ENCODE results near the gene PCDHA11. TPM values are rescaled to one million over a fixed set of nuclear protein-coding genes. Genes with fewer than 3 reads are reported as not detected.

PCDHA11 gene
- total RNA-seq, 3 donors from 2014 or later = 0.19 to 0.58 TPM; not detected in 1

- no peak for ATAC-seq
- no peak for DNase-seq
- no peaks in the 10 kb centered on the region for H3K36me3 ChIP-seq (ENCODE audit: low read depth)
- intact Hi-C loops (cut with DNase I, micrococcal nuclease) = no loop called here
- no peaks in the 10 kb centered on the region for H3K4me1 ChIP-seq (ENCODE audit: low read depth)
- H3K4me3 ChIP-seq = no peak overlapping the region
- no peak for TF ChIP-seq CTCF (IDR thresholded peaks at IDR 0.05)
- H3K9me3 ChIP-seq = peaks cover 41% of the 10 kb centered on the region
These were observed 11.4 kb upstream of the PCDHA11 start for GRCh38 chr5:140857177-140857986.

GRCh38 chr5:140857987-140858240 lies 10.8 kb upstream of the PCDHA11 start:
- H3K4me1 ChIP-seq (ENCODE audit: low read depth) = no peaks in the 10 kb centered on the region
- H3K9me3 ChIP-seq = peaks cover 45% of the 10 kb centered on the region
- ATAC-seq (no peak), DNase-seq (no peak)
- no peaks in the 10 kb centered on the region for H3K36me3 ChIP-seq (ENCODE audit: low read depth)
- TF ChIP-seq CTCF (IDR thresholded peaks at IDR 0.05) = no peak
- H3K4me3 ChIP-seq = no peak overlapping the region
- intact Hi-C loops (cut with DNase I, micrococcal nuclease) = no loop called here

GRCh38 chr5:140862441-140863295 lies 6.1 kb upstream of the PCDHA11 start:
- peaks cover 38% of the 10 kb centered on the region for H3K9me3 ChIP-seq
- DNase-seq = no peak
- no peak for TF ChIP-seq CTCF (IDR thresholded peaks at IDR 0.05)
- no peak overlapping the region for H3K4me3 ChIP-seq
- no peaks in the 10 kb centered on the region for H3K4me1 ChIP-seq (ENCODE audit: low read depth)
- H3K36me3 ChIP-seq (ENCODE audit: low read depth) = no peaks in the 10 kb centered on the region
- ATAC-seq = no peak
- intact Hi-C loops (cut with DNase I, micrococcal nuclease) = no loop called here

GRCh38 chr5:140869555-140869886 lies 764 bp downstream of the PCDHA11 start:
- H3K4me3 ChIP-seq = no peak overlapping the region
- H3K4me1 ChIP-seq (ENCODE audit: low read depth) = no peaks in the 10 kb centered on the region
- TF ChIP-seq CTCF (IDR thresholded peaks at IDR 0.05) = no peak
- no peaks in the 10 kb centered on the region for H3K36me3 ChIP-seq (ENCODE audit: low read depth)
- ATAC-seq (no peak), DNase-seq (no peak)
- peaks cover 38% of the 10 kb centered on the region for H3K9me3 ChIP-seq
- intact Hi-C loops (cut with DNase I, micrococcal nuclease) = no loop called here

- TF ChIP-seq CTCF (IDR thresholded peaks at IDR 0.05) = no peak
- intact Hi-C loops (cut with DNase I, micrococcal nuclease) = no loop called here
- H3K4me3 ChIP-seq = no peak overlapping the region
- ATAC-seq = no peak
- DNase-seq = no peak
- H3K36me3 ChIP-seq (ENCODE audit: low read depth) = no peaks in the 10 kb centered on the region
- peaks cover 45% of the 10 kb centered on the region for H3K9me3 ChIP-seq
- no peaks in the 10 kb centered on the region for H3K4me1 ChIP-seq (ENCODE audit: low read depth)
These were observed 1.8 kb downstream of the PCDHA11 start for GRCh38 chr5:140870221-140871201.
